SIG-M5 treated with dmso at 0.1 percent for 504 hours (cell line): ENCODE measurements around the gene BRCC3.

Source experiments
- DNase-seq: peaks from one replicate; lab custom pipeline; 2025; ENCODE audit not compliant: unreplicated experiment; lab: John Stamatoyannopoulos, UW

The BRCC3 gene

GRCh38 chrX:155070975-155071693, at the start of gene BRCC3, which contains the start of the genes CMC4 and MTCP1:
Gene BRCC3, plus strand, starts transcription at chrX:155071508. Its CDS starts 20 bp downstream, at chrX:155071528.
Gene CMC4, minus strand, starts transcription at chrX:155071136. Its CDS starts 7,113 bp downstream, at chrX:155064023.
Gene MTCP1, minus strand, starts transcription at chrX:155071136. Its CDS starts 5,126 bp downstream, at chrX:155066010.
- peak; percentile 75 for DNase-seq

- DNase-seq, result no peak
These were observed 48.7 kb upstream of the BRCC3 start, which contains the start of gene F8 for GRCh38 chrX:155022585-155022984. Gene F8, minus strand, starts transcription at chrX:155022723. Its CDS starts 171 bp downstream, at chrX:155022552.

- DNase-seq, result no peak
These were observed 47.1 kb upstream of the BRCC3 start for GRCh38 chrX:155023907-155024833.

- no peak for DNase-seq
These were observed 44.9 kb upstream of the BRCC3 start for GRCh38 chrX:155026420-155026726.

GRCh38 chrX:155026727-155027508, 44.4 kb upstream of the BRCC3 start, which contains the start of gene FUNDC2:
Gene FUNDC2, plus strand, starts transcription at chrX:155026844. Its CDS starts 95 bp downstream, at chrX:155026939.
- DNase-seq, result peak; percentile 86

DNA sequence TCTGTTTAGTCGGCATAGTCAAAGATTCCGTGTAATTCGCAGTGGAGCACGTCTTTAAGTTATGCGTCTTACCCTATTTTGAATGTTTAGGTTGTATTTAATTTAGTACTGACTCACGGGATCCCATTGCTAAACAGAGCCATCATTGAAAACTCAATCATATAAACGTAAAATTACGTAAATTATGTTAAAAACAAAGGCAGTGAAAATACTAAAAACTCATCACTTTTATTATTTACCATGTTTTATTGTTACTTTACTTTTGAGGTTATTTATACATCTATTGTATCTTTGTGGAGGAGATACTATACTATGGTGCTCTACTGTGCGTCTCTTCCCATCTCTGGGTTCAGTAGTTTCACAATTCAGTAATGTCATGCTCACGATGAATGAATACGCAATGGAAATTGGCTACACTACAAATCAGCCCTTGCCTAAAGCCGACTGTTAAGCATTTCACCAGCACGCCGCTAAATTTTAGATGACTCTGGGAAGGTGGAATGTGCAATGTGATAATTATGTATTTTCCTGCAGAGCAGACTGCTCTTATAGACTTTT, 43.7 kb upstream of the BRCC3 start:
- peak; percentile 63 for DNase-seq

DNA sequence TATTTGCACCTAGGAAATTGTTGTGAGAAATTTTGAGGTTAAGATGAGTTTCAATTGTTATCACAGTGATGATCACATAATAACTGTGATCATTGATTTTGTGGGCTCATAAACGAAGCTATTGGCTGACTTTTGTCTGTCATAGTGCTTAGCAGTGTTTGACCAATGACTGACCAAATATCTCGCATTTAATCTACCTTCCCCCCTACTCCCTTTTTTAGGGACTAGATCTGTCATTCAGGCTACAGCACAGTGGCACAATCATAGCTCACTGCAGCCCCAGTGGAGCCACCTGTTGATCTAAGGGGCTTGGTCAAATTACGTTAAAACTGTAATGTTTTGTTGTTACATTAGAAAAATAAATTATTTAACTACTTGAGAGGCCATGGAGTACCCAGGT, 43.2 kb upstream of the BRCC3 start:
- no peak for DNase-seq

GRCh38 chrX:155028877-155029291, 42.4 kb upstream of the BRCC3 start:
- no peak for DNase-seq

DNA sequence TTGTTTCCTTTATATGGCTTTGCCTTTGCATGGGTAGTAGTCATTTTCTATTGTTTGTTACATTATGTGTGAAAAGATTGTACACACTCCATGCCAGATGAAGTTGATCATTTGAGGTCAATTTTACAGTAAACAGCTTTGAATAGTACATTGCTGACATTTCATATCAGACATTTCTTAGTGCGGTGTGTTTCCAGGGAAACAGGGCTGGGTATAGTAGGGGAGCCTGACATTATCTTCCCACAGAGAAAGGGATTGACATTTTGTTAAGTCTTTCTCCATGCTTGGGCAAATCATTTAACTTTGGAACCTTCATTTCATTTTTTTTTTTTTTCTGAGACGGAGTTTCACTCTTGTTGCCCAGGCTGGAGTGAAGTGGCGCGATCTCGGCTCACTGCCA, 39.7 kb upstream of the BRCC3 start:
- DNase-seq, result no peak

GRCh38 chrX:155035688-155036087, 35.6 kb upstream of the BRCC3 start:
- DNase-seq, result no peak

GRCh38 chrX:155046129-155046810, 25.0 kb upstream of the BRCC3 start:
- DNase-seq, result no peak

GRCh38 chrX:155046811-155047528, 24.3 kb upstream of the BRCC3 start:
- DNase-seq, result no peak

GRCh38 chrX:155048977-155049619, 22.2 kb upstream of the BRCC3 start:
- DNase-seq, result peak; percentile 56

DNA sequence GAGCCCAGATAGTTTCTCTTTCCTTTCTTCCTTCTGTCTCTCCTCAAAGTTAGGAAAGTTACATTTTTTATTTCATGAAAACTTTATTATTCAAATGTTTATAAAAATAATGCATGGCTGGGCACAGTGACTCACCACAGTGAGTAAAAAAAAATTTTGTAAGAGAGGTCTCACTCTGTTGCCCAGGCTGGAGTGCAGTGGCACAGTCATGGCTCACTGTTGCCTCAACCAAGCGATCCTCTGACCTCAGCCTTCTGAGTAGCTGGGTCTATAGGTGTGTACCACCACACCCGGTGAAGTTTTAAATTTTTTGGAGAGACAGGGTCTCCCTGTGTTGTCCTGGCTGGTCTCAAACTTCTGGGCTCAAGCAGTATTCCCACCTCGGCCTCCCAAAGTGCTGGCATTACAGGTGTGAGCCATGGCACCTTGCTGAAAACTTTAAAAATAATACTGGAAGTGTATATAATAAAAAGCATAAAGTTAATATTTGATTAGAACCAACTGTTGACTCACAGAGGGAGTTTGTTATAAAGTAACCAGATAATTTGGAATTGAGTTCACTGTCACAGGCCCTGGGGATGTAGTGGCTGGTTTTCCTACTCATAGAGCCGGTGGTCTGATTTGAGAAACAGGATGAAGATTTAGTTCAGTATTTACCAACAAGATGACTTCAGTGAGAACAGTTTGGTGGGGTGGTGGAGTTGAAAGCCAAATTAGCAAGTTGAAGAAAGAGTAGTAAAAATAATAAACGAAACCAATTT, 18.4 kb upstream of the BRCC3 start:
- DNase-seq, result no peak

- DNase-seq, result no peak
These were observed 17.7 kb upstream of the BRCC3 start for GRCh38 chrX:155053656-155054055.

DNA sequence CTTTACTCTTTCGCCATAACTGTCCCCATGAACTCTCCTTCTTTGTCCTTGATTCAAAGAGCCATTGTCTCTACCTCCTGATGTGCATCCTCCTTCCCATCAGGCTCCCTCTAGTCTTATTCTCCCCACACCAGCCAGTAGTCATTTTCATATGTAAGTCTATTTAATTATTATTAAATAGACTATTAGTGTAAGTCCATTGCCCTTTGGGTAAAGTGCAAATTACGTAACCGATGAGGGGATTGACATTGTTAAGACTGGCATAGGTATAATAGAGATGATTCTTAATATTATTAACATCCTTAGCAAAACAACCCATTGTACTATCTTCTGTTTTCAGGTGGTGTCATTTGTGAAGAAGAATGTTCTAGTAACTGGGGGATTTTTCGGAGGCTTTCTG, 17.1 kb upstream of the BRCC3 start:
- DNase-seq, result no peak

DNA sequence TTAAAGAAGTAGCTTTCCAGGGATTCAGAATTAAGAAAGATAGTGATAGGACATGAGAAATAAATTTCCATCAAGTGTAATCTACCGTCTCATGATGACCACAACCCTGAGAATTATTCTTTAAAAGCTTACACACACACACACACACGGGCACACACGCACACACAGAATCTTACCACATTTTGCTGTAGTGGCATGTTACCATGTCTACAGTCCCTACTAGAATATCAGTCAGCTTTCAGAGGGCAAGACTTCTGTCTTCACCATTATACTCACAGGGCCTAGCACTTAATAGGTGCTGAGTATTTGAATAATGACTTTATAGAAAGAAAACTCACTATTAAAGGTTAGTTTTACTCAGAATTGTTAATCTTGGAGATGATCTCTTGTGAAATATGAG, 15.8 kb upstream of the BRCC3 start:
- no peak for DNase-seq

GRCh38 chrX:155056471-155056870, 14.8 kb upstream of the BRCC3 start:
- DNase-seq, result no peak
